HG03060 (cell line): Measurements from ENCODE around the gene CACNA1B.

Experiments used
- ATAC-seq: cut with Tn5 transposase; IDR thresholded peaks from one replicate; pipeline ENCODE4 v1.9.1; 2021; ENCODE audit warnings: low read depth, moderate number of reproducible peaks; ENCODE audit not compliant: unreplicated experiment

CACNA1B gene

DNA sequence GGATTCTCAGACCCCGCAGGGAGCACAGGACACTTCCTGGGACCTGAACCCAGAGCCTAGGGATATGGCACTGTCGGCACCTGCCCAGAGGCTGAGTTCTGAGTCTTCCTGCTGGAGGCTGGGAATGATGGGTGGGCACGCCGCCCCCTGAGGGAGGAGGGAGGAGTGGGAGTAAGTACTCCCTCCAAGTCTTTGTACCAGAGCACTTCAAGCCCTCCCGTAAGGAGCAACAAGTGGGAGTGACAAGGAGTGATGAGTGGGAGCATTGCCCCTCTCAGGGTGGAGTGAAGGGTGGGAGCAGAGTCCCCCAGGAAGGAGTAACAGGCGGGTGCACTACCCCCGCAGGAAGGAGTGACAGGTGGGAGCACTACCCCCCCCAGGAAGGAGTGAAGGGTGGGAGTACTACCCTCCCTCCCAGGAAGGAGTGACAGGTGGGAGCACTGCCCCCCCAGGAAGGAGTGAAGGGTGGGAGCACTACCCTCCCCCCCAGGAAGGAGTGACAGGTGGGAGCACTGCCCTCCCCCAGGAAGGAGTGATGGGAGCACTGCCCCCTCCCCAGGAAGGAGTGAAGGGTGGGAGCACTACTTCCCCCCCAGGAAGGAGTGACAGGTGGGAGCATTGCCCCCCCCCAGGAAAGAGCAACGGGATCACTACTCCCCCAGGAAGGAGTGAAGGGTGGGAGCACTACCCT lies 100.1 kb downstream of the CACNA1B start:
- no peak for ATAC-seq

DNA sequence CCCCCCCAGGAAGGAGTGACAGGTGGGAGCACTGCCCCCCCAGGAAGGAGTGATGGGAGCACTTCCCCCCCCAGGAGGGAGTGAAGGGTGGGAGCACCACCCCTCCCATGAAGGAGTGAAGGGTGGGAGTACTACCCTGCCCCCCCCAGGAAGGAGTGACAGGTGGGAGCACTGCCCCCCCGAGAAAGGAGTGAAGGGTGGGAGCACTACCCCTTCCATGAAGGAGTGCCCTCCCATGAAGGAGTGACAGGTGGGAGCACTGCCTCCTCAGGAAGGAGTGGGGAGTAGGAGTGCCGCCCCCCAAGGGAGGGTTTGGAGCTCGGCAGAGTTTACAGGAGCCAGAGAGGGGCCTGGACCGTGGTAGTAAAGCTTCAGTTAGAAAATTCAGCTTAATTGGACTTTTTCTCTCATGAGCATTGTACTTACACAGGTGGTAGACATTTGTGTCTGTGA lies 100.7 kb downstream of the CACNA1B start:
- ATAC-seq, result no peak

DNA sequence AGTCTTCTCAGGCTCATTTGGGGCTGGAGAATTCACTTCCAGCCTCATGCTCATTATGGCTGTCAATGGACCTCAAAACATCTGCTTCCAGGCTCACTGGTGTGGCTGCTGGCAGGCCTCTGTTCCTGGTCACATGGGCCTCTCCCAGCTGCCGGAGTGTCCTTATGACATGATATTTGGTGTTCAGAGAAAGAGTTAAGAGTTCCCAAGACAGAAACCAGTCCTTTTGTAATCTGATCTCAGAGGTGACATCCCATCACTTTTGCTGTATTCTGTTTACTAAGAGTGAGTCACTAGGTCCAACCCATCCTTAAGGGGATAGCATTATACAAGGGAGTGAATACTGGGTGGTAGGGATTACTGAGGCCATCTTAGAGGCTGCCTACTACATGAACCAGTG lies 104.6 kb downstream of the CACNA1B start:
- no peak for ATAC-seq

DNA sequence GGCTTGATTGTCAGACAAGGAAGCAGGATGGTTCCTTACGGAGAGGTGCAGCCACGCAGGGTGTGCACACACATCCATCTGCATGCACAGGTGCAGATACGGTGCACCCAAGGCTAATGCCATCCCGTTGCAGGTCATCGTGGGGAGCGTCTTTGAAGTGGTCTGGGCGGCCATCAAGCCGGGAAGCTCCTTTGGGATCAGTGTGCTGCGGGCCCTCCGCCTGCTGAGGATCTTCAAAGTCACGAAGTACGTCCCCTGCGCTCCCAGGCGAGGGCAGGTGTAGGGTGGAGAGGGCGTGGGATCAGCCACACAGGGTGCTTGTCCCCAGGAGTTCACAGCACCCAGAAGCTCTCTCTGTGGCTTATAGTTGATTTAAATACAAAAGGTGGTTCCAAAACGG lies 106.4 kb downstream of the CACNA1B start:
- no peak for ATAC-seq

DNA sequence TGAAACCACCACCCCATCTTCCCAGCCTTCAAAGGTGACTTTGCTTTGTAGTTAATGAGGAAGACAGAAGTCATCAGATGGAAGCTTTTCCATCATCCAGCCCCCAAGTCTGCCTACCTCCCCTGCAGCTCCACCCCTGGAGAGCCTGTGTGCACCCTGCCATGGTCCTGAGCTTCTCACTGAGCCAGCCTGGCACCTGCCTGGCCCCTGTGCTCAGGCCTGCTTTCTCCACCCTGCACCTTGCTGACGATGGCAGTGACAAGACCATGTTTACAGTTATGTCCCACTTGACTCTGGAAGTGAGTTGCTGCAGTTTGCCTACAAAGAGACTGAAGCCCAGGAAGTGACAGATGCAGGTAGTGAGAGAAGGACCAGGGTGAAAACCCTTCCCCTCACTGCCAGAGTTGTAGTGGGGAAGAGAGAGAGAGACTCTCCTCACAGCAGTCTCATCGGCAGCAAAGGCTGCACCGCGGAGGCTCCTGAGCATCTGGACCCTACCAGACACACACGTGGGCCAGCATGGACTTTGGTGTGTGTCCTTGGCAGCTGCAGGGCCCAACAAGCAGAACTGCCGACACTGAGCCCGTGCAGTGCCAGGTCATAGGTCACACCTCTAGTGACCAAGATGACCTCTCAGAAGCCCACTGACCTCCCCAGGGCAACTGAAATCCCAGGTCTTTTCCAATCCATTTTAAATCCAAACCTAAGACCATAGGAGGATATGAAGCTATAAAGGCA lies 107.1 kb downstream of the CACNA1B start:
- no peak for ATAC-seq

DNA sequence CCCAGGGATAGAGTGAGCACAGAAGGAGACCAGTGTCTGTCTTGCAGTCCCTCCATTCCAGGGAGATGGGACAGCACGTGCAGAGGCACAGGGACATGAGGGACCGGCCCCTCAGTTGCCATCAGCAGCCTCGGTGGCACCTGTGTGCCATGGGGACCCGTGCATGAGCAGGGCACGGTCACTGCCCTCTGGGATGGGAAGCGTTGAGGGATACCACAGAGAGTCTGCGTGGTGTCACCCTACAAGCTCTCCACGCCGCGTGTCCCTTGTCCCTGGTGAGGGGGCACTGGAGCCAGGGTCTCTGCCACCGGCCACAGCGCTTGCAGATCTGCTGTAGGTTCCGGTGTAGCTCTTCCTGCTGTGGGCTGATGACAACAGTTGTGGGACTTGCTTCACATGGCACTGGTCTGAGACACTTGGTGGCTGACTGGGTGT lies 108.1 kb downstream of the CACNA1B start:
- ATAC-seq, result no peak

DNA sequence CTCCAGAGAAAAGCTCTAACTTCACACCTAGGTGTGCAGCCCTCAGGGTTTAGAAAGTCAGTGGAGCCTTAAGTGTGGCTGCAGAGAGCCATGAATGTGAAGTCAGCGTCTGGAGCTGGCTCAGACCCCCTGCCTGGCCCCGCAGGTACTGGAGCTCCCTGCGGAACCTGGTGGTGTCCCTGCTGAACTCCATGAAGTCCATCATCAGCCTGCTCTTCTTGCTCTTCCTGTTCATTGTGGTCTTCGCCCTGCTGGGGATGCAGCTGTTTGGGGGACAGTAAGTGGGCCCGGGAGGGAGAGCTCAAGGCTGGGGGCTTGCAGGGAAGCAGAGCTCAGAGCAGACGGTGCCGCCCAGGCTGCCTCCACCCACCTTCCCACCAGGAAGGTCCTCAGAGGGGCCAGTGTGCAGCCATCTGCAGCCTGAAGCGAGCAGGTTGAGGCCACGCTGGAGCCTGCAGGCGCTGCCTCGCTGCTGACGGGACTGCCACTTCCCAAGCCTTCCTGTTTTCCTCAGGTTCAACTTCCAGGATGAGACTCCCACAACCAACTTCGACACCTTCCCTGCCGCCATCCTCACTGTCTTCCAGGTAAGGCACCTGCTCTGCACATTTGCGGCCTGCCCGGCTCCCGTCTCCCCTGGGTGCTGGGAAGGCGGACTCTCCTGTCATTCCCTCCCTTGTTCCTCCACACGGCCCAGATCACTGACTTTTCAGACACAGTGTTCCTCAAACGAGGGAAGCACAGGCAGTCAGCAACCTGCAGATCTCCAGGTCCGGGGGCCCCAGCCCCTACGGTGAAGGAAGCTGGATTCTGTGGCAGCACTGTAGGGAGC lies 108.9 kb downstream of the CACNA1B start:
- ATAC-seq, result no peak

DNA sequence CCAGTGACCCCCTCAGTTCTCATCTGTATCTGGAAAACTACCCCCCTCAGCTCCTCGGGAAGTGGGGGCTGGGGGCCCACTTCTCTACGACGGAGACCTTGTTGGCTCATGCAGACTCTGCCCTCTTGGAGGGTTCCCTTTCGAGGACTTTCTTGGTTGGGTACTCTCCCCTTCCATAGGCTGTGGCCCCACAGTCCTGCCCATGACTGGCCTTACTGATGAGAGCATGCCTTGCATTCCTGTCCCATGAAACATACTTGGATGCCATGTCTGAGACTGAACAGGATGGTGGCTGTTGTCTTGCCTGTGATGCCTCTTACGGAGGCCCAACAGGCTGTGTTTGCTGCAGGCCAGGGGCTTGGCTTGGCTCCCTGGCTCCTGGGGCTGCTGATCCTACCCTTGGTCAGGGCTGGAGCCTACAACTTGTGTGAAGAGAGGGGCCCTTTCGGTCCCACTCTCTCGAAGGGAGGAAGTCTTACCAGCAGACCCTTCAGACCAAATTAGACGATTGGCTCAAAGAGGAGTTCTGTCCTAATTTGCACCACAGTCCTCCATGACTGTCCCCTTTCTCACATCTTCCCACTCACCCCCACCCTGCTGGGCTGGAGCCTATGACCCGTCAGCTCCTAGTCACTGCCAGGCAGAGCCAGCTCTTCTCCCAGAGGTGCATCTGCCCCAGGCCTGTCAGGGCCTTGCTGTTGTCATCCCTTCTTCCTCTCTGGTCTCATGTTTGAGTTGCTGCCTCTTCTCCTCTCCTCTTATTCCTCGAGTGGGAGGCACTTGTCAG lies 109.9 kb downstream of the CACNA1B start:
- no peak for ATAC-seq

DNA sequence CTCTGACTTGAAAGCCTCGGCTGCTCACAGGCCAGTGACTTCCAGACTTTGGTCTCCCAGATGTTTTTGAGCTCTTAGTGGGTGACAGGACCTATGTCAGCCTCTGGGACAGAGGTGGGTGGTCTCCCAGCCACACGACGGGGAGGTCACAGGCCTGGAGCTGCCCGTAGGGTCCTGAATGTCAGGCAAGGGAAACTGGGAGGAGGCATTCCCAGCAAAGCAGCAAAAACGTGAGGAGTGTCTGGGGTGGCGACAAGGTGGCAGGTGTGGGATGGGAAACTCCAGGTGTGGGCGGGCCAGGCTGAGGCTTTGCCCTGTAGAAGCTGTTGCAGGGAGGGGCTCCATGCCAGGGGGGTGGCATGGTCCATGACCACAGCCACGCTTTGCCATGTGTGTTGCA lies 110.5 kb downstream of the CACNA1B start:
- ATAC-seq, result no peak

DNA sequence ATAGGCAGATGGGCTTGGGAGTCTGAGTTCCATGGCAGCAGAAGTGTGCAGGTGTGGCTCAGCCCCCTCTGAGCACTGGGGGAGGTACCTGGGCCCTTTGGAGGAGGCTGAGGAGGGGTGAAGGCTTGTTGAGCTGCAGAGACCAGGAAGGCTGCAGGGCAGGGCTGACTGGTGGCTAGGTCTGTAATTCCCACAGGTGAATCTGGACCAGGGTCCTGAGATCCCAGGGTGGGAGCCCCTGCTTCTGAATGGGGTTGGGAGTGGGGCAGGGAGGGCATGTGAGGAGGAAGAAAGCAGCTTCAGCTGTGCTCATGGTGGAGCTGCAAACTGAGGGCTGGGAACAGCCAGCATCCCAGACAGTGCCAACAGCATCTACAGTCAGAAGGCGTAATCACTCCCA lies 111.1 kb downstream of the CACNA1B start:
- ATAC-seq, result no peak

DNA sequence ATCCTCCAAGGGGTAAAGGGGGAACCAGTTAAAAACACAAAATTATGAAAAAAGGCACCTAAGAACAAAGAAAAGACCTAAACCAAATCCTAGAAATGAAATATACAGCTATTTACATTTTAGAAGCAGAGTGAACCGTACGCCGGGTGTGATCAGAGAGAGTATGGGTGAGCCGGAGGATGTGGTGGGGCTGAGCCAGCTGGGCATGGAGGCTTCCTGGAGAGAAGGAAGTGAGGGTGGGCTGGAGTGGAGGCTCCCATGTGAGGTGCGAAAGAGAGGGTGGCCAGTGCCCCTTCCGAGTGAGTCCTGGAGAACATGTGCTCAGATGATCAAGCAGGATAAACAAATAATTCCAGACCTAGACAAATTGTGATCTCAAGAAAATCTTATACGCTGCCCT lies 111.6 kb downstream of the CACNA1B start:
- no peak for ATAC-seq

DNA sequence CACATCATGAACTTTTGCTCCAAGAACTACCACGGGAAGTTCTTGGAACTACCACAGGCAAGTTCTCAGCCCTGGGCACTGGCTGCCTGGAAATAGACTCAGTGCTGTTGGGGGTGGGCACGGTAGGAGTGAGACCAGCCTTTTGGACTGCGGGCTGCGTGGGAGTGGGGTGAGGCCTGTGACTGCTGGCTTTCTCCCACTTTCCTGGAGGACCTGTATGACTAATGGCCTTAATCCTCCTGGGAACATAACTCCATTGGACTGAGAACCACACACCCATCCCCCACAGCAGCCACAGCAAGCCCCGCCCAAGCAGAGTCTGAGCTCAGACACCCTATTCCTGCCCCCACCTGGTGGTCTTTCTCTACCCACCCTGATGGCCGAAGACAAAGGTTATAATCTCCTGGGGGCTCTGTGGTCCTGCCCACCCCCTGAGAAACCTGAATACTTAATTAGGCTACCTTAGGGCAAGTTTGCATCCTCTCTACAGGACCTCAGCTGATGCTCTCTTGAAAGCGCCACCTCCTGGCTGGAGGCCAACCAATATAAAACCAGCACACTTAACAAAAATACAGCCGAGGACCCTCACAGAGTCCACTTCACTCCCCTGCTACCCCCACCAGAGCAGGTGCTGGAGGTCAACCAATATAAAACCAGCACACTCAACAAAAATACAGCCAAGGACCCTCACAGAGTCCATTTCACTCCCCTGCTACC lies 112.6 kb downstream of the CACNA1B start:
- no peak for ATAC-seq

DNA sequence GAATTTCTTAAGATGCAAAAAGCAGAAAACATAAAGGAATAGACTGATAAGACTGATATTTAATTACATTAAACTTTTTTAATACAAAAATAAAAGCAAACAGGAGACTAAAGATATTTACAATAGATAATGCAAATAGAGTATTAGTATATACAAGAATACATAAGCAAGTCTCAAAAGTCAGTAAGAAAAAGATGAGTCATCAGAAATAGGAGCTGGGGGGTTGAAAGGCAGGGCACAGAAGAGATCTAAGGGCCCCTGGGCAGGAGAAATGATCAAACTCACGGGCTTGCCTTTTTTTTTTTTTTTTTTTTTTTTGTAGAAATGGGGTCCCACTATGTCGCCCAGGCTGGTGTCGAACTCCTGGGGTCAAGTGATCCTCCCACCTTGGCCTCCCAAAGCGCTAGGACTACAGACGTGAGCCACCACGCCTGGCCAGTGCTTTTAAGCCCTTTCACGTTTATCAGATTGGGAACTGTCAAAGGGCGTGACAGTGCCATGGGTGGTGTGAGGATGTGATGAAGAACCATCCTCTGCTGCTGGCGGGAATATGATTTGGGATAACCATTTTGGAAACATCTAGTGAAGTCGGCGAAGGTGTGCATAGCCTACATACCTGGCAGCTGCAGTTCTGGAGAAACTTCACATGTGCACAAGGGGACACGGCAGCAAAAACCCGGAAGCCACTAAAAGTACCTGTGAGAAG lies 126.1 kb downstream of the CACNA1B start:
- ATAC-seq, result no peak

DNA sequence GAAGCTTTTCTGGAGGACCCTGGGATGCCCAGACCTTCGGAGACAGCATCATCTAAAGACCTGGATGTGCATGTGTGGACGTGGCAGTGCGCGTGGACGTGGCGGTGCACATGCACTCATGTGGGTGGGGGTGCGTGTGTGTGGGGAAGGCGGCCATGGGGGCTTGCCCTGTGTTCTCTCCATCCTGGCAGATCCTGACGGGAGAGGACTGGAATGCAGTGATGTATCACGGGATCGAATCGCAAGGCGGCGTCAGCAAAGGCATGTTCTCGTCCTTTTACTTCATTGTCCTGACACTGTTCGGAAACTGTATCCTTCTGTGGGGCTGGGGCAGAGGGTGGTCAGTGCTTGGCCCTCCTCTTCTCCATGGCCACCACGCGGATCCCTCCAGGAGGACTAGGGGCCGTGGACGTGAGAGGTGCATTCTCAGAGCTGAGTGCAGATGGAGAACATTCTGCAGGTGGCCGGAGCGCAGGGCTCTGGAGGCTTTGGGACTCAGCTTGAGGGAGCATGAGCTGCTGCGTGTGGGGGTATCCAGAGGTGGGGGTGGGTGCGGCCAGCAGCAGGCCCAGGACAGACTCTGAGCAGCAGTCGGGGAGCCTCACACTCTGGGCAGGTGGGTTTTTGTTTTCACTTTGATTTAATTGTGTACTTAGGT lies 129.1 kb downstream of the CACNA1B start:
- ATAC-seq, result no peak

DNA sequence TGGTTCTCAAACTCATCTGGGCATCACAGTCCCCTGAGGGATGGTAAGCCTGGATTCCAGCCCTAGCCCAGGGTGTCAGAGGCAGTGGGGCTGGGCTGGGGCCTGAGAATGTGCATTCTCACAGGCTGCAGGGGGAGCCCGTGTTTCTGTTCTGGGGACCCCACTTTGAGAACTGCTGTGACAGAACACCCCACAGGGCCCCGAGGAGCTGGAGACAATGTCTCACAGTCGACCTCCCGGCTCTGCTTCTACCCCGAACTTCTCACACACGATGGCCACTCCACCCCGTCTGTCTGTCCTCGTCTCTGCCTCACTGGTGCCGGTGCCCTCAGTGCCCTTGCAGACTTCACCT lies 130.0 kb downstream of the CACNA1B start:
- ATAC-seq, result no peak

DNA sequence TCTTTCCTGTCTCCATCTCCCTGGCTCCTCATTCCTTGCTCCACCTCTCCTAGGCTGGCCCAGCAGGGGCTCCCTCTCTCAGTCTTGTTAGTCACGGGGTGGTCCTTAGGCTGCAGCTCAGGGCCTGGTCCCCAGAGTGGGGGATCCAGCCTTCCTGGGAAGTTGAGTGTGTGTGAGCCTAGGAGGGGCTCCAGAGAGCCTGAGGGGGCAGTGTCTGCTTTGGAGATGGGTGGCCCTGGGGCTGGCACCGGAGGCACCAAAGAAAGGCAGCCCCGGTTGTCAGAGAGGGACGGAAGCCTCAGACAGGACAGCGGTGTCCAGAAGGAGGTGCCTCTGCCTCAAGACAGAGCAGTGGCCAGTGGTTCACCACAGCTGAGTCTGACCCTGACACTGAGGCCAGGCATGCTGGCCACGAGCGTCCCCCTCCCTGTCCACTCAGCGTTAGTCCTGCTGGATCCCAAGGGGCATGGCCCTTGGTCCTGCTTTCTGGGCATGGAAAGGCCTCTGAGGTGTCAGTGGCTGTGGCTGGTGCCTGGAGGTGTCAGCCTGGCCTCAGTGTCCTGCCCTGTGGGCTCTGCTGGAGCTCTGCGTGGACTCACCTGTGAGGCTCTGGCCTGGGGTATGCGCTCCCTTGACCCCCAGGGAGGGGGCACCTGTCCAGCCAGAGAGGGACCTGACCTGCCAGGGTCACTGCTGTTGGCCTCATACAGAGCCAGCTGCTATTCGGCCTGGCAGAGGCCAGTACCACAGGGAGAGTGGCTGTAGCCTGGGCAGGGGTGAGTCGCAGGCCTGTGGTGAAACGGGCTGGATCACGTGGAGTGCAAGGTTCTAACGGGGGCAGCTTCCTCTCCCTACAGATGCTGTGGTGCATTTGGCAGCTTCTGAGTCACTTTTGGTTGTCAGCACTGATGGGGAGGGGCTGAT lies 130.6 kb downstream of the CACNA1B start:
- no peak for ATAC-seq

DNA sequence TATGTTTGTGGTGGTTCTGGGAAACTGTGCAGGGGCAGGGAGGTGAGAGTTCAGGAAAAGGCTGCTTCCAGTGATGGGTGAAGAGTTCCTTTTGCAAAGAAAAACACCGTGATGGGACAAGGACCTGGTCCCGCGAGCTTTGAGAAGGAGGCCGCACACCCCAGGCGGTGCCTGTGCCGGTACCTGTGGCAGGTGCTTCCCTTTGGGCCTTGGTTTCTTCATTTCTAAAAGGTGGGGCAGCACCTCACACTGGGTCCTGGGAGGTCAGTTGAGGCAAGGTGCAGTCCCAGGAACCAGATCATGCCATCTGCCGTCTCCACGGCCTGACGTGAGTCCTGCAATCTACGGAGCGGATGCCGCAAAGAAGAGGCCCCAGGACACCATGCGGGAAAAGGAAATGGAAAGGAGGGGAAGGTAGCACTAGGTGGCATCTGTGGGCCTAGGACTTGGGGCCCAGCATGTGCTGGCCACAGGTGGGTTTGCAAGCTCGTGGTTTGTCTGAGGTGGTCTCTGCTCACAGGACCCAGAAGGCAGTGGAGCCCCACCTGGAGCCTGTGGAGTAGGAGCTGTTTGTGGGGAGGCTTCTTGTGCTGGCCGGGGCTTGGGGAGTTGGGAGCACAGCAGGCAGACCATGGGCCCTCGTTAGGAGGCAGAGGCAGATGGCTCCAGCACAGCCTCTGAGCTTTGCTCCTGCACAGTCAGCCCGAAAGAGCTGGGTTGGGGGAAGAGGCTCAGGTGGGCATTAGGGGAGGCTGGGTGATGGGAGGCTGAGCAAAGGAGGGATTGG lies 131.6 kb downstream of the CACNA1B start:
- no peak for ATAC-seq
